ENCODE data around the gene C10orf105. TPM values are rescaled to one million over a fixed set of nuclear protein-coding genes. Genes with fewer than 3 reads are reported as not detected.

The C10orf105 gene
- total and polyA plus RNA-seq, 2 of the 8 experiments (the other 6 are each of a cell fraction or from before 2014, with no cell fraction given), result 0.71 to 0.73 TPM

DNA sequence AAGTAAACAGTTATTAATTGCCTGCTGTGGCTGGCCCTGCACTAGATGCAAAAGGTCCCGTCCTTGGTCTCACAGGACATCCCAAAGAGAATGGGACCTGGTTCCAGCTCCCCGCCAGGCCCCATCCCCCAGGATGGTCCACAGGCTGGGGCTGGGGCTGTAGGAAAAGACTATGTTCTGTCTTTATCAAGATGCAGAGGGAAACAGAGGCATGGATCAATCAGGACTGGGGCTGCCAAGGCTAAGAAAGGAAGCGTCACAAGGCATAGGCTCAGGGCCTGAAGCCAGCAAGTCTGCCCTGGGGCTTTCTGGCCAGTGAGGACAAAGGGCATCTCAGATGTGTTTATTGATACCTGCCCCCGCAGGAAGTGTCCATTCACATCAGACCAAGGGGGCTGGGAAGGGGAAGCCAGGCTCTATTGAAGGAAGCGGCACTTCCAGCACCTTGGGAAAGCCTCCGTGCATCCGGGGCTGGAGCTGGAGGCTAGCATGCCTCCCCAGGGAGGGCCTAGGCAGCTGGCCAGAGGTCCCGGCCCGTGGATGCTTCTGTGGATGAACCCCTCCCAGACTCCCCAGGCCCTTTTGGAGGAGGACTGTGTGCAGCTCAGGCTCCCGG, 48.0 kb upstream of the C10orf105 start (continued):
- TF ChIP-seq CHD1 (IDR thresholded peaks at IDR 0.05; ENCODE audit: low read depth, low read length) (no peak), NANOG (IDR thresholded peaks at IDR 0.05; ENCODE audit: insufficient read depth, low read depth, low read length, poor library complexity, severe bottlenecking) (no peak), HDAC6 (IDR thresholded peaks at IDR 0.05; ENCODE audit: low read depth, low read length) (no peak)
